ENCODE measurements around the gene UGT1A10.

UGT1A10 gene

GRCh38 chr2:233706720-233707119 lies 70.5 kb downstream of the UGT1A10 start:
- Histone ChIP-seq H3K27me3 (ENCODE audit: insufficient read depth, low read length, poor library complexity, severe bottlenecking) (no peaks in the 10 kb centered on the region), H3K9ac (ENCODE audit: low read depth, low read length, poor library complexity, severe bottlenecking) (no peak overlapping the region), H3K9me3 (ENCODE audit: insufficient read depth, low read depth, low read length) (no peaks in the 10 kb centered on the region), H3K9me2 (replicated peaks; ENCODE audit: low read depth, low read length) (no peaks in the 10 kb centered on the region), H3K36me3 (ENCODE audit: insufficient read depth, low read length) (no peaks in the 10 kb centered on the region), H3K4me2 (ENCODE audit: low read depth, low read length, poor library complexity, severe bottlenecking) (no peak overlapping the region), H3K4me3 (ENCODE audit: low read length, poor library complexity, severe bottlenecking) (no peak overlapping the region), H3F3A (ENCODE audit: low read depth) (no peaks in the 10 kb centered on the region), H3K79me2 (ENCODE audit: insufficient read depth, low read length) (no peaks in the 10 kb centered on the region), H3K4me1 (ENCODE audit: insufficient read depth, low read length, poor library complexity, severe bottlenecking) (no peaks in the 10 kb centered on the region), H2AFZ (ENCODE audit: low read length) (no peak overlapping the region), H4K20me1 (ENCODE audit: insufficient read depth, low read length, poor library complexity, severe bottlenecking) (no peaks in the 10 kb centered on the region)
- TF ChIP-seq EZH2phosphoT487 (IDR thresholded peaks at IDR 0.05; ENCODE audit: borderline replicate concordance) (no peak), CTCF (conservative IDR thresholded peaks at IDR 0.05; ENCODE audit: low read length) (no peak)

DNA sequence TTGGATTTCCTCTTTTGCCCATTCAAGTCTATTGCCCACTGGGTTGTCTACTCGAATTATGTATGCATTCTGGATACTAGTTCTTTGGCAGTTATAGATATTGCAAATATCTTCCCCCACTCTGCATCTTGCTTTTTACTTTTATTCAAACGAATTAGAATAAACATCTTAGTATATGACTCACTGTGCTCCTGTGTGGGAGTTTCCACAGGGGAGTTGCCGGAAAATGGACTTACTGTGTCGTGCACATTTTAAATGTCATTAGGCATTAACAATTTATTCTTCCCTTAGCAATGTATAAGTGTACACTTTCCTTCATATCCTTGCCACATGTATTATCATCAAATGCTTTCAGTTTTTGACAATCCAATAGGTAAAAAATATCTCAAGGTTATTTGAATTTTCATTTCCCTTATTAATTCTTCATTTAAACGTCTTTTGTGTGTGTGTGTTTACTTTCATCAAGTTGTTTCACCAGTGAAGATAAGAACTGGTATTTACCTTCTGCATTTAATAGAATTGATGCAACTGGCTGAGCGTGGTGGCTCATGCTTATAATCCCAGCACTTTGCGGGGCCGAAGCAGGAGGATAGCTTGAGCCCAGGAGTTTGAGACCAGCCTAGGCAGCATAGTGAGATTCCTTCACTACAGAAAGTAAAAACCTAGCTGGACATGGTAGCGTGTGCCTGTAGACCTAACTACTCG lies 71.8 kb downstream of the UGT1A10 start:
- TF ChIP-seq CTCF (conservative IDR thresholded peaks at IDR 0.05; ENCODE audit: low read length): no peak
- H3K9me3 ChIP-seq (ENCODE audit: insufficient read depth, low read depth, low read length): no peaks in the 10 kb centered on the region
- no peaks in the 10 kb centered on the region for H3K36me3 ChIP-seq (ENCODE audit: insufficient read depth, low read length)
- no peaks in the 10 kb centered on the region for H3K4me1 ChIP-seq (ENCODE audit: insufficient read depth, low read length, poor library complexity, severe bottlenecking)
- H3K79me2 ChIP-seq (ENCODE audit: insufficient read depth, low read length): no peaks in the 10 kb centered on the region
- H3K9ac ChIP-seq (ENCODE audit: low read depth, low read length, poor library complexity, severe bottlenecking): no peak overlapping the region
- no peaks in the 10 kb centered on the region for H4K20me1 ChIP-seq (ENCODE audit: insufficient read depth, low read length, poor library complexity, severe bottlenecking)
- no peaks in the 10 kb centered on the region for H3K9me2 ChIP-seq (replicated peaks; ENCODE audit: low read depth, low read length)
- H3K27me3 ChIP-seq (ENCODE audit: insufficient read depth, low read length, poor library complexity, severe bottlenecking): no peaks in the 10 kb centered on the region
- H3K4me2 ChIP-seq (ENCODE audit: low read depth, low read length, poor library complexity, severe bottlenecking): no peak overlapping the region
- H2AFZ ChIP-seq (ENCODE audit: low read length): no peak overlapping the region
- H3K4me3 ChIP-seq (ENCODE audit: low read length, poor library complexity, severe bottlenecking): no peak overlapping the region
- H3F3A ChIP-seq (ENCODE audit: low read depth): no peaks in the 10 kb centered on the region

GRCh38 chr2:233708942-233709341 lies 72.7 kb downstream of the UGT1A10 start:
- no peaks in the 10 kb centered on the region for H3K79me2 ChIP-seq (ENCODE audit: insufficient read depth, low read length)
- H3K36me3 ChIP-seq (ENCODE audit: insufficient read depth, low read length): no peaks in the 10 kb centered on the region
- H2AFZ ChIP-seq (ENCODE audit: low read length): no peak overlapping the region
- no peaks in the 10 kb centered on the region for H3K9me3 ChIP-seq (ENCODE audit: insufficient read depth, low read depth, low read length)
- no peaks in the 10 kb centered on the region for H3K27me3 ChIP-seq (ENCODE audit: insufficient read depth, low read length, poor library complexity, severe bottlenecking)
- H3K4me2 ChIP-seq (ENCODE audit: low read depth, low read length, poor library complexity, severe bottlenecking): no peak overlapping the region
- no peaks in the 10 kb centered on the region for H4K20me1 ChIP-seq (ENCODE audit: insufficient read depth, low read length, poor library complexity, severe bottlenecking)
- no peak for TF ChIP-seq CTCF (conservative IDR thresholded peaks at IDR 0.05; ENCODE audit: low read length)
- no peak for TF ChIP-seq EZH2phosphoT487 (IDR thresholded peaks at IDR 0.05; ENCODE audit: borderline replicate concordance)
- no peaks in the 10 kb centered on the region for H3K4me1 ChIP-seq (ENCODE audit: insufficient read depth, low read length, poor library complexity, severe bottlenecking)
- no peaks in the 10 kb centered on the region for H3K9me2 ChIP-seq (replicated peaks; ENCODE audit: low read depth, low read length)
- no peaks in the 10 kb centered on the region for H3F3A ChIP-seq (ENCODE audit: low read depth)
- no peak overlapping the region for H3K4me3 ChIP-seq (ENCODE audit: low read length, poor library complexity, severe bottlenecking)
- no peak overlapping the region for H3K9ac ChIP-seq (ENCODE audit: low read depth, low read length, poor library complexity, severe bottlenecking)

Measured in Loucy (cell line).